GM23248 (cell line): Measurements from ENCODE around the gene RALY.
"Not testable (repeated sequence)": the region's sequence is repeated elsewhere in the genome, so short reads cannot be mapped to it uniquely, and the experiment has no call there.

Source experiments
- EZH2 ChIP-seq: fragments of 200-600 bp; sonication (generic); IDR thresholded peaks from 2 replicates; pipeline ENCODE4 v1.6.1; 2018; ENCODE audit warnings: antibody characterized with exemption, mild to moderate bottlenecking; ENCODE audit not compliant: insufficient read depth, poor library complexity, severe bottlenecking
- EZH2phosphoT487 ChIP-seq: fragments of 200-600 bp; sonication (generic); IDR thresholded peaks from 2 replicates; pipeline ENCODE4 v1.6.1; 2018; ENCODE audit warnings: antibody characterized with exemption, moderate library complexity, mild to moderate bottlenecking, low read depth; ENCODE audit not compliant: insufficient read depth

DNA sequence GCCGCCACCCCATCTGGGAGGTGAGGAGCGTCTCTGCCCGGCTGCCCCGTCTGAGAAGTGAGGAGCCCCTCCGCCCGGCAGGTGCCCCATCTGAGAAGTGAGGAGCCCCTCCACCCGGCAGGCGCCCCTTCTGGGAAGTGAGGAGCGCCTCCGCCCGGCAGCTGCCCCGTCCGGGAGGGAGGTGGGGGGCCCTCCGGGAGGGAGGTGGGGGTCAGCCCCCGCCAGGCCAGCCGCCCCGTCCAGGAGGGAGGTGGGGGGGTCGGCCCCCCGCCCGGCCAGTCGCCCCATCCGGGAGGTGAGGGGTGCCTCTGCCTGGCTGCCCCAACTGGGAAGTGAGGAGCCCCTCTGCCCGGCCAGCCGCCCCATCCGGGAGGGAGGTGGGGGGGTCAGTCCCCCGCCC lies 138.8 kb downstream of the RALY start:
- TF ChIP-seq EZH2, EZH2phosphoT487: not testable (repeated sequence)
